Large intestine (tissue), 12 donors: Measurements from ENCODE around the gene OR51E1. TPM values are rescaled to one million over a fixed set of nuclear protein-coding genes. Genes with fewer than 3 reads are reported as not detected.
A peak's percentile ranks its signal among the peaks of the same experiment; 100 is the strongest.

Experiments used
- DNase-seq, 2 donors: peaks; one replicate each; pipeline versions ENCODE4 v3.0.0 to v3.0.0-alpha.2; 2013
- H3K27ac ChIP-seq: one replicate; pipeline ENCODE4 v1.5.1; 2013; ENCODE audit warnings: low read length
- H3K27me3 ChIP-seq: 2 replicates; pipeline ENCODE4 v1.6.1; 2013; ENCODE audit warnings: low read length; ENCODE audit not compliant: control insufficient read depth, insufficient read depth
- H3K36me3 ChIP-seq: 2 replicates; pipeline ENCODE4 v1.6.1; 2013; ENCODE audit warnings: low read length; ENCODE audit not compliant: control insufficient read depth, insufficient read depth
- H3K4me1 ChIP-seq: one replicate; pipeline ENCODE4 v1.6.1; 2013; ENCODE audit warnings: low read length; ENCODE audit not compliant: control insufficient read depth, insufficient read depth
- H3K4me3 ChIP-seq: one replicate; pipeline ENCODE4 v1.5.1; 2013; ENCODE audit warnings: low read length
- H3K9me3 ChIP-seq: one replicate; pipeline ENCODE4 v1.6.1; 2013; ENCODE audit warnings: mild to moderate bottlenecking, low read depth, low read length, moderate library complexity; ENCODE audit not compliant: control insufficient read depth
- WGBS: methylation state at CpG from one replicate; pipeline ENCODE4 v1.1.5; 2013; ENCODE audit warnings: low lambda C conversion rate; ENCODE audit not compliant: insufficient coverage; 5-methylcytosine and 5-hydroxymethylcytosine counted together
- long read RNA-seq, 11 donors: transcript quantifications; one replicate each; lab custom pipeline, GENCODE V29; 2026
- polyA plus RNA-seq: library from polyadenylated mRNA; unstranded; fragments of 120-200 nt; gene quantifications from one replicate; pipeline ENCODE4 v1.2.1, GENCODE V29; 2013

OR51E1 gene, protein sequence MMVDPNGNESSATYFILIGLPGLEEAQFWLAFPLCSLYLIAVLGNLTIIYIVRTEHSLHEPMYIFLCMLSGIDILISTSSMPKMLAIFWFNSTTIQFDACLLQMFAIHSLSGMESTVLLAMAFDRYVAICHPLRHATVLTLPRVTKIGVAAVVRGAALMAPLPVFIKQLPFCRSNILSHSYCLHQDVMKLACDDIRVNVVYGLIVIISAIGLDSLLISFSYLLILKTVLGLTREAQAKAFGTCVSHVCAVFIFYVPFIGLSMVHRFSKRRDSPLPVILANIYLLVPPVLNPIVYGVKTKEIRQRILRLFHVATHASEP
- 3.0 TPM for polyA plus RNA-seq
- long read RNA-seq, donor 1, partial matches to known transcripts: 0 of 3 reads
- long read RNA-seq, donor 1, other reads (novel, unspliced or antisense): 0 of 3 reads
- long read RNA-seq, donor 2: 0 reads
- long read RNA-seq, donor 3: 0 reads
- long read RNA-seq, donor 4, partial matches to known transcripts: 0 of 1 reads
- long read RNA-seq, donor 4, other reads (novel, unspliced or antisense): 0 of 1 reads
- long read RNA-seq, donor 5, partial matches to known transcripts: 0 of 2 reads
- long read RNA-seq, donor 5, other reads (novel, unspliced or antisense): 0 of 2 reads
- long read RNA-seq, donor 6: 0 reads
- long read RNA-seq, donor 7: 0 reads
- long read RNA-seq, donor 8, partial matches to known transcripts: 0 of 3 reads
- long read RNA-seq, donor 8, other reads (novel, unspliced or antisense): 0 of 3 reads
- long read RNA-seq, donor 9, partial matches to known transcripts: 0 of 2 reads
- long read RNA-seq, donor 9, other reads (novel, unspliced or antisense): 0 of 2 reads
- long read RNA-seq, donor 10, partial matches to known transcripts: 0 of 4 reads
- long read RNA-seq, donor 10, other reads (novel, unspliced or antisense): 0 of 4 reads
- long read RNA-seq, donor 11, partial matches to known transcripts: 0 of 4 reads
- long read RNA-seq, donor 11, other reads (novel, unspliced or antisense): 0 of 4 reads

DNA sequence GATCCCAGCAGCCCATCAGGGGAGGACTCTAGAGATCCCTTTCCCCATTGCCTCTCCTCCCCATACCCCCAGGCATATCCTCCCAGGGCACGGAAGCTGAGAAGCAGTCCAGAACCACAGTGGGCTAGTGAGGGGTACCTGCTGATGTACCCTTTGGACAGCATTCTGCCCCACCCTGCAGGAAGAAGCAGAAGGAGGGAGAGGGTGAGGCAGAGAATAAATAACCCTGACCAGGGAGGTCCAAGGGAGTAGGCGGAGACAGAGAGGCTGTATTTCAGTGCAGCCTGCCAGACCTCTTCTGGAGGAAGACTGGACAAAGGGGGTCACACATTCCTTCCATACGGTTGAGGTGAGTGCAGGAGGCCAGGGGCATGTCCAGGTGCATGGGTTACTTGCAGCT lies at the start of gene OR51E1:
Gene OR51E1 (plus strand): TSS at position 301 of the 400 bp plus-strand sequence. CDS start 8,545 bp downstream, outside the sequence.
- no peak for DNase-seq
- Histone ChIP-seq H3K4me3 (no peak within 1 kb of the TSS), H3K27me3 (no peaks in the 10 kb centered on the region), H3K36me3 (no peaks in the 10 kb centered on the region), H3K27ac (no peak within 1 kb of the TSS), H3K9me3 (no peaks in the 10 kb centered on the region), H3K4me1 (no peaks in the 10 kb centered on the region)
- WGBS: no CpG with 5 or more reads among the region's 3 CpGs

DNA sequence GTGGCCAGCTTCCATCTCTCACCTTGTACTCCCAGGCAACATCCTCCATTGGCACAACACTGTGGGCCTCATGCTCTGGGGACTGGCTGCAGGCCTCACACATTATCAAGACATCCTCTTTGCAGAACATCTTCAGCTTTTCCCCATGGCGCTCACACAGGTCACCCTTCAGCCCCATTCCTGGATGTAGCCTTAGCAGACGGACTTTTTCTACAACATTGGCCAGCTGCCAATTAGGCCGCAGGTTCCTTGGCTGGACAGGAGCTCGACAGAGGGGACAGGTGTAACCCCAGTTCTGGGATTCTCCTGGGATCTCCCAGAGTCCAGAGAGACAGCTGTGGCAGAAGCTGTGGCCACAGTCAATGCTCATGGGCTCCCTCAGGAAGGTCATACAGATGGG lies 38.7 kb upstream of the OR51E1 start:
- Histone ChIP-seq H3K36me3 (peaks cover 39% of the 10 kb centered on the region), H3K27ac (no peak overlapping the region), H3K4me1 (peaks cover 10% of the 10 kb centered on the region), H3K4me3 (no peak overlapping the region), H3K9me3 (no peaks in the 10 kb centered on the region), H3K27me3 (no peaks in the 10 kb centered on the region)
- no peak for DNase-seq
- no CpG with 5 or more reads among the region's 4 CpGs for WGBS

DNA sequence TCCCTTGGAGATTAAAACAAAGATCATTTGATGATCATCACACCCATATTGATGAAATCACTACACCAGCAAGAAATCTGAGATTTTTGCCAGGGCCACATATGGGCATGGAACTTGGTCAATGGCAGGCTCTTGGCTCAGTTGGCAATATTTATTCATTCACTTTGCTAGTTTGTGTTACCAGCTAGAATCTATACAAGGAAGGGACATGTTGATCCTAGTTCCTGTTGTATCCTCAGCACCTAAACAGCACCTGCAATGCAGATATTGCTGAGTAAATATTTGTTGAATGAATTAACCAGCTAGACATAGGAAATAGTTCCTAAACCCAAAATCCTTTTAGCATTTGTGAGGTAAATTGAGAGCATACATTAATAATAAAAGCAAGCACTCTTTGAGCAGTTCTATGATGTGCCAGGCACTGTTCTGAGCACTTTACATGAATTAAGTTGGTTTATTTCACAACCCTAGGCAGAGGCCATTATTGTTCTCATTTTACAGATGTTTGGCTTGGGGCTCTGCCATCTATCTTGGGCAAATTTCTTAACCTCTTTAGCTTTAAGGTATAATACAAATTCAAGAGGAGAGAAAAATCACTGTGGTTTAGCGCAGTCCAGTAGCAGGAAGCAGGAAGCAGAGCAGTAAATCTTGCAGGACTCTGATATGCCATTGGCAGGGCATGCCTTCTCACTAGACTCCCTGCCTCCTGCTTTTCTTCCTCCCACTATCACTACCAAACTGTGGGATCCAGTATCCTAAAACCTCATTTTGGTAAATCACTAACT lies 37.4 kb upstream of the OR51E1 start:
- WGBS: no CpG with 5 or more reads among the region's 1 CpG
- DNase-seq: no peak
- Histone ChIP-seq H3K27ac (no peak overlapping the region), H3K9me3 (no peaks in the 10 kb centered on the region), H3K27me3 (no peaks in the 10 kb centered on the region), H3K4me1 (peaks cover 10% of the 10 kb centered on the region), H3K36me3 (peaks cover 26% of the 10 kb centered on the region), H3K4me3 (no peak overlapping the region)

GRCh38 chr11:4607096-4607495 lies 36.7 kb upstream of the OR51E1 start:
- no peak overlapping the region for H3K27ac ChIP-seq
- peak overlapping the region; percentile 79 for H3K4me3 ChIP-seq
- peak in 1 of 2 donors; percentile 42 for DNase-seq
- no peaks in the 10 kb centered on the region for H3K27me3 ChIP-seq
- peaks cover 10% of the 10 kb centered on the region for H3K4me1 ChIP-seq
- 39% methylated on average over 4 of the region's 6 CpGs for WGBS
- H3K9me3 ChIP-seq: no peaks in the 10 kb centered on the region
- peaks cover 19% of the 10 kb centered on the region for H3K36me3 ChIP-seq

DNA sequence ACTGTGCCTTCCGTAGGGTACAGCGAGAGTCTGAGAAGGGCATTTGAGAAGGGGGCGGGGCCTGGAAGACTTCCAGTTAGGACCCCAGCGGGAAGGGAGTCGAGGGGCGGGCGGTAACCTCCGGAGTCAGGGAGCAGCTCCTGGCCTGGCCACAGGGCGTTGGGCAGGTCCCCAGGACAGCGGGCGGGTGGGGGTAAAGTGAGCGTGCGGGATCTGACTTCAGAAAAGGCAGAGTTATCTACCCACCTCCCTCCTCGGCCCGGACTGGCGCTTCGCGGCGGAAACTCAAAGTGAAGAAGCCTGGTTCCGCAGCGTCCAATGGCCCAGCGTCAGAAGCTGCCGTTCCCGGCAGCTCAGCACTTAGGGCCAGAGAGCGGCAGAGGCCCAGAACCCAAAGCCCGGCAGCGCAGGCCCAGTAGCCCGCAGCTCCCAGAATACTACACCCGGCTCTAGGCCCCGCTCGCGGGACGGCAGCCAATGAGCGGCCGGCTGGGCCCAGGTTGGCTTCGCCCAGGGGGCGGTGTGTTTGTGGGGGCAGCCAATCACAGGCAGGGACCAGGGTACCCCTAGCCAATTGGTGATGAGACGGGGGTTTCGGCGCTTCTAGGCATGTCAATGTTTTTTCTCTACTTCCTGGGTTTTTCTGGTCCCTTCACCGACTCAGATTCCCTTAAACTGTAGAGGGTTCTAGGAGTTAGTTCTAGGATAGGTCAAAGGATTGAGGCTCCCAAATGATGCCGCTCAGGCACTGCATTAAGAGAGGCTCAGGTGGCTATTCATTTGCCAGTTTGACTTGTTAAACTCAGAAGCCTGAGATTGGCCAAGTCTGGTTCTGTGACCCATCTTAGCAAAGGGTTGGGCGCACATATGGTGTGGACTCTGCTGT lies 35.8 kb upstream of the OR51E1 start, which contains the start of gene TRIM68:
Gene TRIM68 (minus strand): TSS at position 451 of the 886 bp plus-strand sequence. CDS start 2,727 bp downstream, outside the sequence.
- Histone ChIP-seq H3K4me1 (peaks cover 10% of the 10 kb centered on the region), H3K36me3 (peaks cover 14% of the 10 kb centered on the region), H3K4me3 (peak within 1 kb of the TSS; percentile 79), H3K27me3 (no peaks in the 10 kb centered on the region), H3K27ac (peak within 1 kb of the TSS; percentile 68), H3K9me3 (no peaks in the 10 kb centered on the region)
- WGBS: 0% methylated on average over 2 of the region's 43 CpGs
- DNase-seq: peak; percentile 89 to 95

DNA sequence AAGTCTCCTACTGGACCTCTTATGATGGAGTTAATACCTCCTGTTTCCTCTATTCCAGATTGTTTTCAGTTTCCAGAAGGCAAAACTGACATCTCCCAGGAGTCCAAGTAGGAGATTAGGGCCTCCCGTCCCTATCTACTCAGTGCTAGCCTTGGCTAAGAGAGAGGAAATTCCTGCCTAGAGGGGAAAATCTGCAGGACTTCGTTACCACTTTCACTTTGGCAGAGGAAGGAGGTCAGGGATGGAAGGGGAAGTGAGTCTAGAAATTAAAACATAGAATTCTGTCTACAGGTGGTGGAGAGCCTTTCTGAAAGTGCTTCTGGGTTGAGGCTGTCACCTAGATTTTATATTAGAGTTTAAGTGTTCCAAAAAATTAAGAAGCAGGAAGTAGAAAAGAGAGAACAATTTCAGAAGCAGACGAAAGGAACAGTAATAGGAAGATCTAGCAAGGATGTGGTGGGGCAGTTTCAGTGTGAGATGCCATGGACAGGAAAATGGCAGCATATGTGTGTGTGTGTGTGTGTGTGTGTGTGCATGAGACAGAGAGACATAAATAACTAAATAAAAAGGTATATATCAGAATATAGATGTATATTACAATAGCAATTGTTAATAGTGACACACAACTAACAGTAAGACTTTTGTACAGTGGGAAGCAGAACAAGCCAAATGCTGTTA lies 33.4 kb upstream of the OR51E1 start:
- WGBS: 78% methylated on average over 1 of the region's 3 CpGs
- Histone ChIP-seq H3K9me3 (no peaks in the 10 kb centered on the region), H3K27ac (no peak overlapping the region), H3K4me1 (peaks cover 10% of the 10 kb centered on the region), H3K36me3 (no peaks in the 10 kb centered on the region), H3K4me3 (no peak overlapping the region), H3K27me3 (no peaks in the 10 kb centered on the region)
- DNase-seq: no peak

DNA sequence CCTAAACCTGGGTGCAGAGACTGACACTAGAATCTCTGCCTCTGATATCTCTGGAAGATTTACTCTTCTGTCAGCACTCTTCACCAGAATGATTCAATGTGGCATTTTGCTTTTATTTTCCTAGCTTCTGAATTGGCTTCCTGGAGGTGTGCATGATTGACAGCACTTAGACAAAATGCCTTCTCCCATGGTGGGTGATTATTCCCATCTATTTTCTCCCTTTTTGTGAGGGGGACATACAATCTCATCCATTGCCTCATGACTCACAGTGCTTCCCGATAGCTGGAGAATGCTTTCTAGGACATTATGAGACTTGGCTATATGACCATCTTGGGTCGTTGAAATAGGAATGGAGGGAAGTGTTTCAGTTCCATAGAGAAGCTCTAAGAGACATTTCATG lies 31.8 kb upstream of the OR51E1 start:
- DNase-seq: no peak
- H3K4me3 ChIP-seq: no peak overlapping the region
- H3K4me1 ChIP-seq: peaks cover 1% of the 10 kb centered on the region
- H3K27ac ChIP-seq: no peak overlapping the region
- no peaks in the 10 kb centered on the region for H3K27me3 ChIP-seq
- H3K9me3 ChIP-seq: no peaks in the 10 kb centered on the region
- no CpG with 5 or more reads among the region's 2 CpGs for WGBS
- H3K36me3 ChIP-seq: no peaks in the 10 kb centered on the region

DNA sequence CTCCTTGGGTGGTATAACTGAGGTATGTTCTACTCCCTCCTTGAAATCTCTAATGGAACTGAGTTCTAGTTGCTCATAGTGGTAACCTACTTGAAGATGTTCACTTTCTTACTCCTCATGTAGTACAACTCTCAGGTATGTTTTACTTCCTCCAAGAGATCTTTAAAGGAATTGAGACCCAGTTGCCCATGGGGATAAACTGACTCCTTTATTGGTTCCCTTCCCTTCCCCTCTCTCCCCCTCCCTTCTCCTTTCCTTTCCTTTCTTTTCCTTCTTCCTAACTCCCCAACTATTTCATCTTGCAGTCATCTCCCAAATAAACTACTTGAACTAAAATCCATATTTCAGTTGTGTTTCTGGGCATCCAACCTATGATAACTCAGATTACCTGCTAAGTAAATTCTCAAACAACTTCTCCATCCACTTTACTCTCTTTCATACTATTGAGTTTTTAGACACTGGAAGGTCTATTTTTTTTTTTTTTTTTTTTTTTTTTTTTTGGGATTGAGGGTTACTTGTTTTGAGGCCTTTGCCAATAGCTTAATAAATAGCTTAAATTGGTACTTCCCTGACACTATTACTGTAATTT lies 27.8 kb upstream of the OR51E1 start:
- no peak for DNase-seq
- Histone ChIP-seq H3K4me1 (no peaks in the 10 kb centered on the region), H3K36me3 (no peaks in the 10 kb centered on the region), H3K4me3 (no peak overlapping the region), H3K9me3 (no peaks in the 10 kb centered on the region), H3K27me3 (no peaks in the 10 kb centered on the region), H3K27ac (no peak overlapping the region)

GRCh38 chr11:4619514-4619913 lies 24.3 kb upstream of the OR51E1 start:
- H3K27ac ChIP-seq: no peak overlapping the region
- 49% methylated on average over 5 of the region's 9 CpGs for WGBS
- H3K4me3 ChIP-seq: no peak overlapping the region
- no peaks in the 10 kb centered on the region for H3K27me3 ChIP-seq
- H3K36me3 ChIP-seq: no peaks in the 10 kb centered on the region
- no peaks in the 10 kb centered on the region for H3K9me3 ChIP-seq
- peak; percentile 32 to 65 for DNase-seq
- H3K4me1 ChIP-seq: no peaks in the 10 kb centered on the region
